NCI-H2029 treated with DMSO at 0.1 percent for 48 hours (cell line): ENCODE data around the gene RNF121.

Source experiments
- DNase-seq: peaks from one replicate; lab custom pipeline; 2025; lab: John Stamatoyannopoulos, UW

RNF121 gene

GRCh38 chr11:71935338-71935925 lies 6.6 kb downstream of the RNF121 start:
- DNase-seq = no peak

- no peak for DNase-seq
These were observed 8.0 kb downstream of the RNF121 start for GRCh38 chr11:71936825-71937224.

DNA sequence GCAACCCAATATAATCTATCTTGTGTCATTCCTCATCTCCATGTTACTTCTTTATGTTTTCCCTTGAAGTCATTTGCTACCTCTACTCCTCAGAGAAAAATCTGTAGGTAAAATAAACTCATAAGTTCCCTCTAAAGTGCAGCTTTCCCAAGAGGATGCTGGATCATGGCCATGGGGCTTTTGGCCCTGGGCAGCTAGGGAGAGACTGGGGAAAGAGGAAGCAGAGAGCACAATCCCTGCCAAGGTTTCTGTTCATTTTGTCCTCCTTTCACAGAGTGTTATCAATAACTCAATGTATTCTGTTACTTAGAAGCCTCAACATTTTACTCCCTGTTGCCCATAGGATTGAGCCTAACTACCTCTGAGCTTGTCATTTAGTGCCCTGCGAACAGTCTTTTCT lies 9.0 kb downstream of the RNF121 start:
- DNase-seq = no peak

DNA sequence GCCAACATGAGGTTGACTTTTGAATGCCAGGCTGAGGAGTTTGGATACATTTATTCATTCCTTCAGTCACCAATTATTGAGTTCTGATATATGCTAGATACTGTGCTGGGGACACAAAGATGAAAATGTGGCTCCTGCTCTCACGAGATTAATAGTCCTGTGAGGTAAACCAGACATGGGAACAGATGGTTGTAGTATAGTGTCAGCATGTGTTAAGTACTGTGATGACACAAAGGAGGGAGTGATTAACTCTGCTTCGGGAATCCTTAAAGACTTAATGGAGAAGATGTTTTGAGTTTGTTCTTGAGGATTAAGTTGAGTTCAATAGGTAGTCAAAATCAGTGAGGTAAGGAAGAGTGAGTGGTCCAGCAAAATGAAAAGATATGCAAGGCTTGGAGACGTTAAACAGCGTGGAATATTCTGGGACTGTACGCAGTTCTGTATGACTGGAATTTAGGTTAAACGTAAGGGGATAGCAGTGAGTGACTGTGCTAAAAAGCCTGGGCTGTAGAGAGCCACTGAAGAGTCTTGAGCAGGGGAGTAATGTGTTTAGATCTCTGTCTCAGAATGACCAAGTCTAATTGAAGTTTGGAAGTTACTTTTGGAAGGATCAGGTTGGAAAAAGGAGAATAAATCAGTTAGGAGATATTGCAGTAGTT lies 11.8 kb downstream of the RNF121 start:
- DNase-seq = no peak

- DNase-seq = no peak
These were observed 17.3 kb downstream of the RNF121 start for GRCh38 chr11:71946144-71946571.

GRCh38 chr11:71947498-71947897 lies 18.7 kb downstream of the RNF121 start:
- no peak for DNase-seq

DNA sequence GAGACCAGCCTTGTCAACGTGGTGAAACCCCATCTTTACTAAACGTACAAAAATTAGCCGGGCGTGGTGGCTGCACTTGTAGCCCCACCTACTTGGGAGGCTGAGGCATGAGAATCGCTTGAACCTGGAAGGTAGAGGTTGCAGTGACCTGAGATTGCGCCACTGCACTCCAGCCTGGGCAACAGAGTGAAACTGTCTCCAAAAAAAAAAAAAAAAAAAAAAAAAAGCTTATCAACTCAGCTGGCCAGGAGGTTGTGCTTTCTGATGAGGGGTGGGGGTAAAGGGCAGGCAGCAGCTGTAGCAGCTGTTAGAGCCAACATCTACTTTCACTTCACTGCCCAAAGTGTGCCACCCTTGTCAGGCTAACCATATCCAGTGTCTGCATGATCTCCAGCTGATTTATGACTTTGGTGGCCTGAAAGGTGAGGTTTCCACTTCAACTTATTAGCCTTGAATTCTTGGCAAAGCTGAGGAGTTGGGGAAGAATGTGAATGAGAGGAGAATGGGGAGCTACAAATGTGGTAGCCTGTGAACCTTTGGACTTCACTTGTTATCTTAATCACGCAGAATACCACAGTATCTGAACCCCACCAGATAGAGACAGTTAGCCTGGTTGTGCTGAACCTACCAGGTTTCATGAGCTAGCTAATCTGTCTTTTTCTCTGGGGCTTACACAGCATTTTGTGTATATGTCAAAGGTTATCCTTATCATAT lies 19.6 kb downstream of the RNF121 start:
- DNase-seq = no peak

DNA sequence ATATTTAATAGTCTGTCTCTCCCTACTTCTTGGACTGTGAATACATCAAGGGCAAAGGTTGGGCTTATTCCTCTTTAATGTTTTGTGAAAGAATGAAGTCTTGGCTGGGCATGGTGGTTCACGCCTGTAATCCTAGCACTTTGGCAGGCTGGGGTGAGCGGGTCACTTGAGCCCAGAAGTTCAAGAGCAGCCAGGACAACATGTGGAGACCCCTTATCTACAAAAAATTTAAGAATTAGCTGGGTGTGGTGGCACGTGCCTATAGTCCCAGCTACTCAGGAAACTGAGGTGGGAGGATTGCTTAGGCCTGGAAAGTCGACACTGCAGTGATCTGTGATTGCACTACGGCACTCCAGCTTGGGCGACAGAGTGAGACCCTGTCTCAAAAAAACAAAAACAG lies 20.2 kb downstream of the RNF121 start:
- no peak for DNase-seq

GRCh38 chr11:71951741-71952310 lies 23.0 kb downstream of the RNF121 start:
- no peak for DNase-seq

- DNase-seq = no peak
These were observed 27.1 kb downstream of the RNF121 start for GRCh38 chr11:71955898-71956456.

GRCh38 chr11:71962428-71963038 lies 33.7 kb downstream of the RNF121 start:
- no peak for DNase-seq

GRCh38 chr11:71963468-71963867 lies 34.6 kb downstream of the RNF121 start:
- DNase-seq = no peak

GRCh38 chr11:71964641-71965040 lies 35.8 kb downstream of the RNF121 start:
- no peak for DNase-seq

DNA sequence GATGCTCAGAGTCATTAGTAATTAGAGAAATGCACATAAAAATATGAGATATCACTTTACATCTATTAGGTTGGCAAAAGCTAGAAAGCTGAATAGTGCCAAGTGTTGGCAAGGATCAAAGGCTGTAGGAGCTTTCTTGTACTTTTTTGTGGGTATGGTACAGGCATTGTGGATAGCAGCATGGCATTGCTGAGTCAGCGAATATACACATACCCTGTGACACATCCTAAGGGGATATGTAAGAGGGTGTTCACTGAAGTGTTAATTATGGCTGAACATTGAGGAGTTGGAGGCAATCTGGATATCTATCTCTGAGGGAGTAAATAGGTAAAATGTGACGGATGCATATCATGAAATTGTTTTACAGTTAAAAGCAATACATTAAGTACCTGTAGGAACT lies 42.8 kb downstream of the RNF121 start:
- no peak for DNase-seq

DNA sequence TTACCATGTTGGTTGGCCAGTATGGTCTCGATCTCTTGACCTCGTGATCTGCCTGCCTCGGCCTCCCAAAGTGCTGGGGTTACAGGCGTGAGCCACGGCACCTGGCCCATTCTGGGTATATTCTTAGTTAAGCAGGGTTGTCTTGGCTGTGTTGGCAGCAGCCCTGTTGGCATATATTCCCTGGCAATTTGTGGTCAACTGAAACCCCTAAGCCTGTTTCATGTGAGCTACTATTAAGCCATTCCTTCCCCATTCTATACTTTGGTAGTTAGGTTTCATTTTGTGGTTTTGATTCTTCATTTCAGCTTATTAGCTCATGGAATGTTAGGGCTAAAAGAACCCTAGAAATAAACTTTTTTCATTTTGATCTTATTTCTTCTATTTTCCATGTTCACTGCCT lies 47.7 kb downstream of the RNF121 start:
- DNase-seq = no peak

DNA sequence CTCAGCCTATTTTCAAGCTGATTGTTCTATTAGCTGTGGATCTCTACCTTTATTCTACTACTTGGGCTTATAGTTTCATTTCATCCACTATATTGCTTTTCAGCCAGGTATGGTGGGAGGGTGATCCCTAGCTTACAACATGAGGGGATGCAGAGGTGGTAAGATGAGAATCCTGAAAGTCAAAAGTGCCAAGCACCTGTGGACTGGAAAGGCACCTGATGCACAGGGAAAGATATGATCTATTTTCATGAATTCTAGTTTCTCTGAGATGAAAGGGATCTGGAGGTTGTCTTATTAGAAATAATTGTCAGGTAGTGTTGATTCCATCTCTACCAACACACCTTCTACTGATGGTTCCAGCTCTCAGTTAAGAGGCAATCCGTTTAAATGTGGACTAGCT lies 48.2 kb downstream of the RNF121 start:
- no peak for DNase-seq

DNA sequence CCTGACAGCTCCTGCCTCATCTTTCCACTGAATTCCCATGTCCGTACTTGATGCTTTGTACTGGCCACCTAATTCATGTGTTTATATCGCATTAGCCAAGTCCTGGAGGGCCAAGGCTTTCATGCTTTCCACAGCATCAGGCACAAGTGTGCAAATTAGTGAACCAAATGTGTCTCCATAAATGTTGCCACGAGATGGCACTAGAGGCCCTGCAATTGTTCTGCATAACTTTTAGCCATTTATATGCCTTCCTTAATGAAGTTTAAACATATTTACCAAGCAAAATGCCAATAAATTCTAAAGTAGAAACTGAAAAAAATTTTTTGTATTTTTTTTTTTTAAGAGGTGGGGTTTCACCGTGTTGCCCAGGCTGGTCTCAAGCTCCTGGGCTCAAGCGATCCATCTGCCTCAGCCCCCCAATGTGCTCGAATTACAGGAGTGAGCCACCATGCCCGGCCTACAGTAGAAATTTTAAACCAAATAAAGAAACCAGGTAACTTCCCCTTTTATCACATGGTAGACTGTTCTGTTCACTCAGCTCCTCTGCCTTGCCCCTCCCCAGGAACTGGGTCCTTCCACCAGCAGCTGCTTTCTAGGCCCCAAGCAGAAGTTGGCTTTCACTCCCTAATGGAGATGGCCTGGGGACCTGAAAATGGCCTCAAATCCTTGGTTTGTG lies 49.0 kb downstream of the RNF121 start:
- no peak for DNase-seq

- DNase-seq = no peak
These were observed 50.2 kb downstream of the RNF121 start for GRCh38 chr11:71979094-71979493.

DNA sequence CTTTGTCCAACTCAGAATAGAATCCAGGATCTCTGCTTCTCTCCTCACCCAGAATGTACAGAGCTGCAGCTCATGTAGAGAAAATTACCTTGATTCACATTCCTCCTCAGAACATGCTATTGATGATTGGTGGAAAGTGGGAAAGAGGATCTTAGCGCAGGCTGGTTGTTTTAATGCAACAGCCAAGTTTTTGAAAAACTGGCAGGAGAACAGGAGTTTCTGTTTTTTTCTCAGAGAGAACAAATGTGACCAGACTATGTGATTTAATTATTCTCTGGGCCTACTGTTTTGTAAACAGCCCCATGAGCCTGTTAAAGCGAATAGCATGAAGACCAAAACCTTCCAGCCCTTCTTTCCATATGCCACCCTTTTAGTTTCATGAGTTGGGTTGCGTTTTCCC lies 50.8 kb downstream of the RNF121 start:
- no peak for DNase-seq

DNA sequence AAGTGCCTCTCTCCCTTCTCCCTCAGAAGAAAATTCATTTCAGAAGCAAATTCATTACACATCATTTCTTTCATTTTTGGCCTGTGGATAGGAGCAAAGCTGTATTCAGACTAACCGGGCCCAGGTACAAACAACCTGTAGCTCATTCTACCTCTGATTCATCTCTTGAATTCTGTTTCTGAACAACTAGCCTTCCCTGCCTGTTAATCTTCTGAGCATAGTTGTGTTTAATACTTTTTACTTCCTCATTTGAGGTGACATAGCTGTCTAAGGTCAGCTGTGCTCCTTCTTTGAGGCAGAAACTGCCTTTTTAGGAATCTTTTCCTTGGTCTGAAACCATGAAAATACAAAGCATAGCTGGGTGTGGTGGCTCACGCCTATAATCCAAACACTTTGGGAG lies 57.3 kb downstream of the RNF121 start:
- no peak for DNase-seq

DNA sequence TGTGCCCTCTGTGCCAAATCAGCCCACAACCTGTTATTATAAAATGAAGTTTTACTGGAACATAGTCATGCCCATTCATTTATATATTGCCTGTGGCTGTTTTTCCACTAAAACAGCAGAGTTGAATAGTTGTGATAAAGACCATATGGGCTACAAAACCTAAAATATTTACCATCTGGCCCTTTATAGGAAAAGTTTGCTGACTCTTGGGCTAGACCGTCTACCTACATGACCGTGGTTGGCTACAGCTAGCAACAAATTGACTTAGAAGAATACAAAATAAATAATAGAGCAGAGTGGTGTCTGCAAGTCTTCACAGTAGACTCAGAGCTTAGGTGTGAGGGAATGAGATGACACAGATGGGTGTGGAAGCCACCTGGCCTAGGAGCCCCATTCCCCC lies 58.7 kb downstream of the RNF121 start:
- no peak for DNase-seq

DNA sequence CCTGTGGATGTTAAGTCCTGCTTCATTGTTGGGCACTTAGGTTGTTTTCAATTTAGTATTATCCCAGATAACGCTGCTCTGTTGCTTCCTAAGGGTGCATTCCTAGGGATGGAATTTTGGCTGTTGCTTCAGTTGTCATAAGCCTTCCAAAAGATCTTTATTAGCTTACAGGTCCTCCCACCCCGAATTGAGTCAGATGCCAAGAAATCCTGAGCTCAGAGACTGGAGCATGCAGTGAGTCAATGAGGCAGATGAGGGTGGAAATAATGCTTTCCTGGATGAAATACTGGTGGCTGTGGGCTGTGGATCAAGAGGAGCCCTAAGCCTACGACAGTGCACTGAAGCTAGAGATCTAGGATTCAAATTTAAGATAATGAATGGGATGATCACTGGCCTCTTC lies 59.2 kb downstream of the RNF121 start:
- DNase-seq = no peak
